Naive thymus-derived CD4-positive, alpha-beta T cell (primary cell): ENCODE results near the gene UBALD2. TPM values are rescaled to one million over a fixed set of nuclear protein-coding genes. Genes with fewer than 3 reads are reported as not detected.
A peak's percentile ranks its signal among the peaks of the same experiment; 100 is the strongest.
"Not testable (repeated sequence)": the region's sequence is repeated elsewhere in the genome, so short reads cannot be mapped to it uniquely, and the experiment has no call there.

ENCODE experiments used
- ATAC-seq: fragments of 150-1000 bp; cut with Tn5 transposase; 2 replicates; pipeline ENCODE4 v1.10.0; 2021; ENCODE audit warnings: mild to moderate bottlenecking, moderate library complexity
- CTCF ChIA-PET: fragments of 350-600 bp; sonication (Branson Sonifier 250); formaldehyde crosslinking; loops from one replicate; lab custom pipeline; 2021; ENCODE audit warnings: antibody characterized with exemption; lab: Charles Lee
- POLR2A ChIA-PET: fragments of 350-600 bp; sonication (Branson Sonifier 250); formaldehyde crosslinking; loops from one replicate; lab custom pipeline; 2021; ENCODE audit warnings: antibody characterized with exemption, inconsistent platforms; lab: Charles Lee
- DNase-seq, 9 donors: peaks; one replicate each; pipeline versions ENCODE4 v3.0.0 to v3.0.0-alpha.2; 2020 to 2022; ENCODE audit warnings: mixed read lengths in 1 of 9
- H3K27ac ChIP-seq: one replicate; pipeline ENCODE4 v1.7.0; 2013; ENCODE audit warnings: mild to moderate bottlenecking, low read depth, low read length, moderate library complexity
- H3K27me3 ChIP-seq, 2 donors: one replicate each; pipeline ENCODE4 v1.7.0; 2013; ENCODE audit warnings: low read length in 2 of 2, mild to moderate bottlenecking in 2 of 2, moderate library complexity in 2 of 2; ENCODE audit not compliant: control insufficient read depth in 2 of 2, insufficient read depth in 2 of 2
- H3K36me3 ChIP-seq, 3 experiments: 1 replicate in 2 of 3; 2 replicates in 1 of 3; pipeline ENCODE4 v1.7.0; 2013; ENCODE audit warnings: low read length in 3 of 3, mild to moderate bottlenecking in 3 of 3, moderate library complexity in 1 of 3; ENCODE audit not compliant: insufficient read depth in 3 of 3, control insufficient read depth in 2 of 3
- H3K4me1 ChIP-seq, 2 donors: one replicate each; pipeline ENCODE4 v1.7.0; 2013; ENCODE audit warnings: low read length in 2 of 2, mild to moderate bottlenecking in 2 of 2, moderate library complexity in 1 of 2; ENCODE audit not compliant: control insufficient read depth in 2 of 2, insufficient read depth in 2 of 2
- H3K4me3 ChIP-seq: 2 replicates; pipeline ENCODE4 v1.7.0; 2013; ENCODE audit warnings: mild to moderate bottlenecking, low read length
- H3K9me3 ChIP-seq, 3 experiments: 1 replicate in 2 of 3; 2 replicates in 1 of 3; pipeline ENCODE4 v1.7.0; 2013; ENCODE audit warnings: low read length in 3 of 3; ENCODE audit not compliant: control insufficient read depth in 2 of 3
- H3K27ac Mint-ChIP-seq, 9 donors: one replicate each; pipeline ENCODE4 v1.8.0; 2020 to 2022; ENCODE audit warnings: mixed read lengths in 9 of 9, mild to moderate bottlenecking in 8 of 9, moderate library complexity in 5 of 9, inconsistent platforms in 2 of 9
- H3K27me3 Mint-ChIP-seq, 5 donors: one replicate each; pipeline ENCODE4 v1.8.0; 2021 to 2022; ENCODE audit warnings: mixed read lengths in 5 of 5, mild to moderate bottlenecking in 1 of 5
- H3K36me3 Mint-ChIP-seq, 5 donors: one replicate each; pipeline ENCODE4 v1.8.0; 2020 to 2022; ENCODE audit warnings: mixed read lengths in 5 of 5, mild to moderate bottlenecking in 3 of 5, inconsistent platforms in 1 of 5
- H3K4me1 Mint-ChIP-seq, 7 donors: one replicate each; pipeline ENCODE4 v1.8.0; 2020 to 2022; ENCODE audit warnings: mixed read lengths in 7 of 7, mild to moderate bottlenecking in 3 of 7, inconsistent platforms in 1 of 7
- H3K4me3 Mint-ChIP-seq, 10 donors: one replicate each; pipeline ENCODE4 v1.8.0; 2020 to 2022; ENCODE audit warnings: mild to moderate bottlenecking in 10 of 10, mixed read lengths in 10 of 10, moderate library complexity in 6 of 10, inconsistent platforms in 2 of 10
- H3K9me3 Mint-ChIP-seq, 11 donors: one replicate each; pipeline ENCODE4 v1.8.0; 2020 to 2022; ENCODE audit warnings: mixed read lengths in 11 of 11, mild to moderate bottlenecking in 4 of 11, inconsistent platforms in 1 of 11, moderate library complexity in 1 of 11
- intact Hi-C, 2 donors: fragments of 100-400 bp; cut with micrococcal nuclease; formaldehyde crosslinking; loops; one replicate each; pipeline ENCODE4 v1.15.1; 2023
- polyA plus RNA-seq, 2 donors: library from polyadenylated mRNA; unstranded; fragments of 300-500 nt; fragmentation: Illumina TruSeq; gene quantifications; one replicate each; pipeline ENCODE4 v1.2.3, GENCODE V29; 2021
- total RNA-seq, 6 experiments: library from RNA in 5 of 6; stranded (reverse) in 5 of 6; gene quantifications; 1 replicate in 5 of 6; 2 replicates in 1 of 6; pipeline ENCODE4 v1.2.3 and lab custom pipeline; 2021 to 2026

The UBALD2 gene
- total and polyA plus RNA-seq, 7 experiments from 2014 or later: 6.9 to 263 (median 132) TPM

- Histone ChIP-seq H3K27ac (no peak overlapping the region), H3K36me3 (no peaks in the 10 kb centered on the region), H3K4me3 (no peak overlapping the region), H3K9me3 (no peaks in the 10 kb centered on the region), H3K4me1 (peaks cover 33 to 47% of the 10 kb centered on the region in 2 donors), H3K27me3 (no peaks in the 10 kb centered on the region)
- Mint-ChIP-seq H3K36me3 (peaks cover 0 to 13% (median 4%) of the 10 kb centered on the region in 5 donors), H3K9me3 (peaks cover 0 to 7% (median 3%) of the 10 kb centered on the region in 11 donors), H3K4me1 (peaks cover 26 to 70% (median 53%) of the 10 kb centered on the region in 7 donors), H3K27me3 (no peaks in the 10 kb centered on the region), H3K27ac (peak overlapping the region; percentile 34 to 88 (median 71)), H3K4me3 (peak overlapping the region in 3 of 10 donors; percentile 29 to 57 (median 50))
- ChIA-PET CTCF (no interaction called here), POLR2A (interaction anchor here (0.7 to 19.9 kb wide), 7 partner anchors 9 to 62 kb away, joined by 3 to 375 read pairs (median 5); partner anchors contain the start of genes RNF157 and UBALD2)
- DNase-seq (no peak), ATAC-seq (no peak)
- intact Hi-C loops: no loop called here
Measured at GRCh38 chr17:76253841-76254240, 11.3 kb upstream of the UBALD2 start.

DNA sequence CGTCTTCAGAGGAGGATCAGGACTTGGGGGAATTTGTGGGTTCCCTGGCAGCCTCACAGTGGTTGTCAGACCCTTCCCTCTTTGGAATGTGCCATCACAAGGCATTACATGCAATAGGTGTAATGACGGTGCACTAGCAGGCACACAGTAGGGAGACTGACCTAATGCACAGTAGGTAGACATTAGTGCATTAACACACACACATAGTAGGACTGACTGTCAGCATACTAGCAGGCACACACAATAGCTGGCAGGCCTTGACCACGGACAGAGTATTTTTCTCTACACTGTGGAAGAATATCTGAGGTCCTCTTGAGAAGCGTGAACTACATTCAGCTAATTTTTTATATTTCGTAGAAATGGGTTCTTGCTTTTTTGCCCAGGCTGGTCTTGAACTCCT lies 10.9 kb upstream of the UBALD2 start:
- H3K4me1 Mint-ChIP-seq: peaks cover 26 to 68% (median 55%) of the 10 kb centered on the region in 7 donors
- ATAC-seq: no peak
- H3K27me3 ChIP-seq: no peaks in the 10 kb centered on the region
- peaks cover 33 to 47% of the 10 kb centered on the region in 2 donors for H3K4me1 ChIP-seq
- H3K27me3 Mint-ChIP-seq: no peaks in the 10 kb centered on the region
- H3K27ac ChIP-seq: no peak overlapping the region
- peaks cover 0 to 13% (median 4%) of the 10 kb centered on the region in 5 donors for H3K36me3 Mint-ChIP-seq
- H3K9me3 Mint-ChIP-seq: peaks cover 0 to 7% (median 3%) of the 10 kb centered on the region in 11 donors
- no peak overlapping the region for H3K4me3 ChIP-seq
- no peaks in the 10 kb centered on the region for H3K9me3 ChIP-seq
- intact Hi-C loops: no loop called here
- peak overlapping the region in 5 of 10 donors; percentile 4 to 57 (median 29) for H3K4me3 Mint-ChIP-seq
- POLR2A ChIA-PET: interaction anchor here (0.7 to 19.9 kb wide), 9 partner anchors 9 to 74 kb away, joined by 3 to 375 read pairs (median 5); partner anchors contain the start of genes RNF157 and UBALD2
- no peaks in the 10 kb centered on the region for H3K36me3 ChIP-seq
- no peak for DNase-seq
- CTCF ChIA-PET: no interaction called here
- H3K27ac Mint-ChIP-seq: peak overlapping the region; percentile 34 to 88 (median 71)

GRCh38 chr17:76255801-76256429 lies 9.2 kb upstream of the UBALD2 start:
- intact Hi-C loops: loop anchor here (1.0 kb wide), 2 partner anchors 8 to 9 kb away; partner anchors contain the start of gene UBALD2 (in 1 of the 2)

DNA sequence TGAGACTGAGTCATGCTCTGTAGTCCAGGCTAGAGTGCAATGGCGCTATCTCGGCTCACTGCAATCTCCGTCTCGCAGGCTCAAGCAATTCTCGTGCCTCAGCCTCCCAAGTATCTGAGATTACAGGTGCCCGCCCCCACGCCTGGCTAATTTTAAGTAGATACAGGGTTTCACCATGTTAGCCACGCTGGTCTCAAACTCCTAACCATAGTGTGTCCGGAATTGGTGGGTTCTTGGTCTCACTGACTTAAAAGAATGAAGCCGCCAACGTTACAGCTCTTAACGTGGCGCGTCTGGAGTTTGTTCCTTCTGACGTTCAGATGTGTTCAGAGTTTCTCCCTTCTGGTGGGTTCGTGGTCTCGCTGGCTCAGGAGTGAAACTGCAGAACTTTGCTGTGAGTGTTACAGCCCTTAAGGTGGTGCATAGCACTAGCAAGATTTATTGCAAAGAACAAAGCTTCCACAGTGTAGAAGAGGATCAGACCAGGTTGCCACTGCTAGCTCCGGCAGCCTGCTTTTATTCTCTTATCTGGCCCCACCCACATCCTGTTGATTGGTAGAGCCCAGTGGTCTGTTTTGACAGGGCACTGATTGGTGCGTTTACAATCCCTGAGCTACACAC lies 8.6 kb upstream of the UBALD2 start:
- not testable (repeated sequence) for H3K4me3 ChIP-seq, H3K9me3 Mint-ChIP-seq

More at GRCh38 chr17:76255801-76256429, 9.2 kb upstream of the UBALD2 start:
- Mint-ChIP-seq H3K4me1 (peaks cover 26 to 69% (median 57%) of the 10 kb centered on the region in 7 donors), H3K27ac (peak overlapping the region; percentile 75 to 98 (median 93)), H3K36me3 (peaks cover 0 to 13% (median 4%) of the 10 kb centered on the region in 5 donors), H3K4me3 (peak overlapping the region; percentile 33 to 85 (median 63)), H3K27me3 (no peaks in the 10 kb centered on the region), H3K9me3 (peaks cover 0 to 7% (median 3%) of the 10 kb centered on the region in 11 donors)
- no peaks in the 10 kb centered on the region for H3K36me3 ChIP-seq
- CTCF ChIA-PET: interaction anchor here (0.6 to 1.5 kb wide), 7 partner anchors 9 to 129 kb away, joined by 3 to 5 read pairs (median 4); no protein-coding TSS in a partner anchor
- peak overlapping the region; percentile 54 for H3K27ac ChIP-seq
- no peak for DNase-seq
- POLR2A ChIA-PET: interaction anchor here (1.1 to 19.9 kb wide), 17 partner anchors 11 to 111 kb away, joined by 3 to 375 read pairs (median 7); partner anchors contain the start of genes RNF157 and UBALD2
- no peaks in the 10 kb centered on the region for H3K9me3 ChIP-seq
- peaks cover 33 to 47% of the 10 kb centered on the region in 2 donors for H3K4me1 ChIP-seq
- H3K4me3 ChIP-seq: no peak overlapping the region
- H3K27me3 ChIP-seq: no peaks in the 10 kb centered on the region
- ATAC-seq: no peak

DNA sequence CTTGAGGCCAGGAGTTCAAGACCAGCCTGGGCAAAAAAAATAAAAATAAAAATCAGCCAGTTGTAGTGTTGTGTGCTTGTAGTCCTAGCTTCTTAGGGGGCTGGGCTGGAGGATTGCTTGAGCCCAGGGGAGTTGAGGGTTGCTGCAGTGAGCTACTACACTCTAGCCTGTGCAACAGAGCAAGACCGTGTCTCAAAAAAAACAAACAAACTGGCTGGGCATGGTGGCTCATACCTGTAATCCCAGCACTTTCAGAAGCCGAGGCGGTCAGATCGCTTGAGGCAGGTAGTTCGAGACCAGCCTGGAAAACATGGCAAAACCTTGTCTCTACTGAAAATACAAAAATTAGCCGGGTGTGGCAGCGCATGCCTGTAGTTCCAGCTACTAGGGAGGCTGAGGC lies 4.9 kb upstream of the UBALD2 start:
- intact Hi-C loops: no loop called here
- no peaks in the 10 kb centered on the region for H3K36me3 ChIP-seq
- H3K4me3 ChIP-seq: no peak overlapping the region
- POLR2A ChIA-PET: interaction anchor here (1.2 to 19.9 kb wide), 5 partner anchors 8 to 81 kb away, joined by 3 to 375 read pairs (median 240); partner anchors contain the start of genes RNF157 and UBALD2
- H3K27ac Mint-ChIP-seq: peak overlapping the region in 3 of 9 donors; percentile 33 to 97 (median 66)
- CTCF ChIA-PET: interaction anchor here (0.6 to 1.6 kb wide), 4 partner anchors 80 to 246 kb away, joined by 3 to 4 read pairs (median 3); no protein-coding TSS in a partner anchor
- DNase-seq: no peak
- no peak for ATAC-seq
- no peak overlapping the region for H3K27ac ChIP-seq
- H3K36me3 Mint-ChIP-seq: peaks cover 0 to 14% (median 3%) of the 10 kb centered on the region in 5 donors
- H3K4me3 Mint-ChIP-seq: no peak overlapping the region
- H3K9me3 Mint-ChIP-seq: peaks cover 0 to 7% (median 3%) of the 10 kb centered on the region in 11 donors
- H3K27me3 Mint-ChIP-seq: no peaks in the 10 kb centered on the region
- peaks cover 21 to 46% of the 10 kb centered on the region in 2 donors for H3K4me1 ChIP-seq
- H3K4me1 Mint-ChIP-seq: peaks cover 36 to 71% (median 62%) of the 10 kb centered on the region in 7 donors
- H3K27me3 ChIP-seq: no peaks in the 10 kb centered on the region
- no peaks in the 10 kb centered on the region for H3K9me3 ChIP-seq

More for the DNA sequence above, 8.6 kb upstream of the UBALD2 start:
- ChIA-PET POLR2A (interaction anchor here (0.5 to 19.9 kb wide), 19 partner anchors 11 to 275 kb away, joined by 3 to 375 read pairs (median 6); partner anchors contain the start of genes RNF157 and UBALD2), CTCF (interaction anchor here (0.6 to 1.5 kb wide), 10 partner anchors 10 to 242 kb away, joined by 3 to 5 read pairs (median 3); no protein-coding TSS in a partner anchor)
- H3K4me1 Mint-ChIP-seq: peaks cover 20 to 66% (median 55%) of the 10 kb centered on the region in 7 donors
- not testable (repeated sequence) for H3K27me3 Mint-ChIP-seq, H3K36me3 ChIP-seq, H3K9me3 ChIP-seq, H3K27me3 ChIP-seq
- intact Hi-C loops: loop anchor here (1.0 kb wide), 2 partner anchors 8 to 9 kb away; partner anchors contain the start of gene UBALD2 (in 1 of the 2)
- H3K36me3 Mint-ChIP-seq: peaks cover 0 to 13% (median 4%) of the 10 kb centered on the region in 5 donors
- H3K4me3 Mint-ChIP-seq: peak overlapping the region; percentile 62 to 88 (median 78)
- peaks cover 30 to 41% of the 10 kb centered on the region in 2 donors for H3K4me1 ChIP-seq
- peak overlapping the region; percentile 54 for H3K27ac ChIP-seq
- peak overlapping the region; percentile 75 to 98 (median 93) for H3K27ac Mint-ChIP-seq
- ATAC-seq (peak; percentile 70), DNase-seq (peak in 7 of 9 donors; percentile 62 to 83 (median 74))

- intact Hi-C loops: no loop called here
- no peak overlapping the region for H3K4me3 ChIP-seq
- Mint-ChIP-seq H3K27me3 (no peaks in the 10 kb centered on the region), H3K4me3 (no peak overlapping the region), H3K4me1 (peaks cover 31 to 66% (median 57%) of the 10 kb centered on the region in 7 donors), H3K36me3 (peaks cover 0 to 11% (median 3%) of the 10 kb centered on the region in 5 donors), H3K27ac (peak overlapping the region; percentile 18 to 97 (median 40)), H3K9me3 (peaks cover 0 to 5% (median 3%) of the 10 kb centered on the region in 11 donors)
- no peak overlapping the region for H3K27ac ChIP-seq
- ATAC-seq (no peak), DNase-seq (no peak)
- ChIA-PET CTCF (interaction anchor here (0.7 to 1.6 kb wide), 4 partner anchors 14 to 246 kb away, joined by 3 to 4 read pairs (median 3); no protein-coding TSS in a partner anchor), POLR2A (interaction anchor here (1.2 to 19.9 kb wide), 5 partner anchors 8 to 82 kb away, joined by 3 to 375 read pairs (median 240); partner anchors contain the start of genes RNF157 and UBALD2)
- no peaks in the 10 kb centered on the region for H3K27me3 ChIP-seq
- H3K9me3 ChIP-seq: no peaks in the 10 kb centered on the region
- peaks cover 21 to 41% of the 10 kb centered on the region in 2 donors for H3K4me1 ChIP-seq
- H3K36me3 ChIP-seq: no peaks in the 10 kb centered on the region
Measured at GRCh38 chr17:76260669-76261068, 4.5 kb upstream of the UBALD2 start.
